Measurements from ENCODE around the gene RHEB.

RHEB gene

GRCh38 chr7:151451626-151452571 lies 67.8 kb downstream of the RHEB start:
- in situ Hi-C loops (cut with MboI; ENCODE audit: low sequenced_read_pairs), result no loop called here

GRCh38 chr7:151451156-151451555 lies 68.5 kb downstream of the RHEB start:
- in situ Hi-C loops (cut with MboI; ENCODE audit: low sequenced_read_pairs), result no loop called here

GRCh38 chr7:151449990-151450389 lies 69.7 kb downstream of the RHEB start:
- in situ Hi-C loops (cut with MboI; ENCODE audit: low sequenced_read_pairs), result no loop called here

- in situ Hi-C loops (cut with MboI; ENCODE audit: low sequenced_read_pairs), result no loop called here
These were observed 71.1 kb downstream of the RHEB start for GRCh38 chr7:151448261-151449252.

- in situ Hi-C loops (cut with MboI; ENCODE audit: low sequenced_read_pairs), result no loop called here
These were observed 71.8 kb downstream of the RHEB start for GRCh38 chr7:151447901-151448260.

- in situ Hi-C loops (cut with MboI; ENCODE audit: low sequenced_read_pairs), result no loop called here
These were observed 72.4 kb downstream of the RHEB start for GRCh38 chr7:151447312-151447711.

GRCh38 chr7:151446412-151446811 lies 73.3 kb downstream of the RHEB start:
- in situ Hi-C loops (cut with MboI; ENCODE audit: low sequenced_read_pairs), result no loop called here

- in situ Hi-C loops (cut with MboI; ENCODE audit: low sequenced_read_pairs), result no loop called here
These were observed 75.1 kb downstream of the RHEB start for GRCh38 chr7:151444632-151445031.

GRCh38 chr7:151442776-151443496 lies 76.8 kb downstream of the RHEB start:
- in situ Hi-C loops (cut with MboI; ENCODE audit: low sequenced_read_pairs), result no loop called here

GRCh38 chr7:151440799-151441445 lies 78.8 kb downstream of the RHEB start:
- in situ Hi-C loops (cut with MboI; ENCODE audit: low sequenced_read_pairs), result no loop called here

- in situ Hi-C loops (cut with MboI; ENCODE audit: low sequenced_read_pairs), result no loop called here
These were observed 79.6 kb downstream of the RHEB start, which contains the start of gene CRYGN for GRCh38 chr7:151439855-151440798. Gene CRYGN (minus strand): TSS chr7:151440141. CDS start chr7:151439917, 224 bp downstream.

GRCh38 chr7:151438864-151439601 lies 80.7 kb downstream of the RHEB start:
- in situ Hi-C loops (cut with MboI; ENCODE audit: low sequenced_read_pairs), result no loop called here

- in situ Hi-C loops (cut with MboI; ENCODE audit: low sequenced_read_pairs), result no loop called here
These were observed 81.7 kb downstream of the RHEB start for GRCh38 chr7:151437866-151438516.

GRCh38 chr7:151437159-151437553 lies 82.5 kb downstream of the RHEB start:
- in situ Hi-C loops (cut with MboI; ENCODE audit: low sequenced_read_pairs), result no loop called here

GRCh38 chr7:151436446-151437158 lies 83.1 kb downstream of the RHEB start:
- in situ Hi-C loops (cut with MboI; ENCODE audit: low sequenced_read_pairs), result no loop called here

- in situ Hi-C loops (cut with MboI; ENCODE audit: low sequenced_read_pairs), result no loop called here
These were observed 83.7 kb downstream of the RHEB start for GRCh38 chr7:151435971-151436370.
